Lung (tissue), 12 donors: ENCODE measurements around the gene ACTL8. TPM values are rescaled to one million over a fixed set of nuclear protein-coding genes. Genes with fewer than 3 reads are reported as not detected.
A peak's percentile ranks its signal among the peaks of the same experiment; 100 is the strongest.

Experiments
- ATAC-seq: fragments of 200-7000 bp; cut with Tn5 transposase; one replicate; pipeline ENCODE4 v1.9.1; 2020; ENCODE audit warnings: moderate number of reproducible peaks; ENCODE audit not compliant: insufficient read depth, low FRiP score
- DNase-seq, 3 donors: peaks; one replicate each; pipeline ENCODE4 v3.0.0-alpha.2; 2013 to 2017
- H3K27ac ChIP-seq, 2 donors: one replicate each; pipeline ENCODE4 v1.5.1; 2013; ENCODE audit warnings: mild to moderate bottlenecking in 2 of 2, moderate library complexity in 2 of 2, control low read depth in 1 of 2, inconsistent platforms in 1 of 2, low read depth in 1 of 2, low read length in 1 of 2
- H3K27me3 ChIP-seq, 3 donors: one replicate each; pipeline ENCODE4 v1.5.1; 2013; ENCODE audit warnings: low read length in 2 of 3; ENCODE audit not compliant: control insufficient read depth in 3 of 3, insufficient read depth in 3 of 3
- H3K36me3 ChIP-seq, 4 donors: one replicate each; pipeline ENCODE4 v1.5.1; 2013; ENCODE audit warnings: low read length in 4 of 4, mild to moderate bottlenecking in 1 of 4, moderate library complexity in 1 of 4; ENCODE audit not compliant: control insufficient read depth in 4 of 4, insufficient read depth in 4 of 4
- H3K4me1 ChIP-seq, 5 donors: one replicate each; pipeline ENCODE4 v1.5.1; 2013; ENCODE audit warnings: low read length in 5 of 5, mild to moderate bottlenecking in 2 of 5, moderate library complexity in 1 of 5; ENCODE audit not compliant: control insufficient read depth in 5 of 5, insufficient read depth in 5 of 5
- H3K4me3 ChIP-seq: one replicate; pipeline ENCODE4 v1.5.1; 2013; ENCODE audit warnings: mild to moderate bottlenecking, control low read depth, moderate library complexity
- H3K9ac ChIP-seq, 2 donors: one replicate each; pipeline ENCODE4 v1.5.1; 2013; ENCODE audit warnings: low read length in 2 of 2, control low read depth in 1 of 2; ENCODE audit not compliant: insufficient read depth in 1 of 2
- H3K9me3 ChIP-seq, 4 donors: one replicate each; pipeline ENCODE4 v1.5.1; 2013; ENCODE audit warnings: low read length in 3 of 4, mild to moderate bottlenecking in 1 of 4, moderate library complexity in 1 of 4; ENCODE audit not compliant: control insufficient read depth in 4 of 4, insufficient read depth in 3 of 4
- WGBS, 2 donors: extraction: QIAGEN DNeasy Blood & Tissue Kit; methylation state at CpG; one replicate each; pipeline ENCODE4 v1.1.7; 2013; 5-methylcytosine and 5-hydroxymethylcytosine counted together
- polyA plus RNA-seq, 2 donors: library from polyadenylated mRNA; stranded (reverse); fragments of 200-250 nt; gene quantifications; one replicate each; pipeline ENCODE4 v1.2.1, GENCODE V29; 2013
- total RNA-seq, 2 donors: library from RNA; depleted of rRNA in 1 of 2; stranded (reverse); fragments of >200 nt in 1 of 2; gene quantifications; one replicate each; pipeline ENCODE4 v1.2.1, GENCODE V29; 2014 to 2021
- TF ChIP-seq, protein P1 (sequence below): IDR thresholded peaks from 2 replicates; pipeline ENCODE4 v1.5.1; 2012; ENCODE audit warnings: mild to moderate bottlenecking; ENCODE audit errors: control extremely low read depth, extremely low read depth
- donor health status: control.
- donor health status: control.
- donor health status: Bipolar disorder and iron deficiency.
- donor health status: healthy.
- donor health status: DM: yes; HTN: yes; CAD: no.

ACTL8 gene
- total and polyA plus RNA-seq, 4 donors = not detected

DNA sequence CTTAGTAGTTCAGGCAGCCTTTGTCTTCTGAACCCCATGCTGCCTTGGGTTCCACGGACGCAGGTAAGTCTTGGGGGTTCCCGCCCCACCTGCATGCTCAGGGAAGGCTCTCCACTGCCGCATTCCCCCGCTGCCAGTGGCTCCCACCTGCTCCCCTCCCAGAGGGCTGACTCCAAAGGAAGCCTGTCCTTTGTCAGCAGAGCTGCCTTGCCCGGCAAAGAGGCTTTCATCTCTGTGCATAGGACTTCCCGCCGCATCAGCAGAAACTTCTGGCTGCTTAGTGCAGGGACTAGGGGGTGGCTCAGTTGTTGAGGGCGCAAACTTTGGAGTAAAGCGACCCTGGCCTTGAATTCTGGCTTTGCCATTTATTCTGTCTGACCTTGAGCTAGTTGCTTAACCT is 25.2 kb upstream of the ACTL8 start:
- Histone ChIP-seq H3K4me3 (no peak overlapping the region), H3K9ac (no peak overlapping the region), H3K9me3 (peaks cover 0 to 7% (median 0%) of the 10 kb centered on the region in 4 donors), H3K36me3 (no peaks in the 10 kb centered on the region), H3K27ac (no peak overlapping the region), H3K4me1 (no peaks in the 10 kb centered on the region), H3K27me3 (peaks cover 0 to 8% (median 0%) of the 10 kb centered on the region in 3 donors)
- TF ChIP-seq, protein P1, sequence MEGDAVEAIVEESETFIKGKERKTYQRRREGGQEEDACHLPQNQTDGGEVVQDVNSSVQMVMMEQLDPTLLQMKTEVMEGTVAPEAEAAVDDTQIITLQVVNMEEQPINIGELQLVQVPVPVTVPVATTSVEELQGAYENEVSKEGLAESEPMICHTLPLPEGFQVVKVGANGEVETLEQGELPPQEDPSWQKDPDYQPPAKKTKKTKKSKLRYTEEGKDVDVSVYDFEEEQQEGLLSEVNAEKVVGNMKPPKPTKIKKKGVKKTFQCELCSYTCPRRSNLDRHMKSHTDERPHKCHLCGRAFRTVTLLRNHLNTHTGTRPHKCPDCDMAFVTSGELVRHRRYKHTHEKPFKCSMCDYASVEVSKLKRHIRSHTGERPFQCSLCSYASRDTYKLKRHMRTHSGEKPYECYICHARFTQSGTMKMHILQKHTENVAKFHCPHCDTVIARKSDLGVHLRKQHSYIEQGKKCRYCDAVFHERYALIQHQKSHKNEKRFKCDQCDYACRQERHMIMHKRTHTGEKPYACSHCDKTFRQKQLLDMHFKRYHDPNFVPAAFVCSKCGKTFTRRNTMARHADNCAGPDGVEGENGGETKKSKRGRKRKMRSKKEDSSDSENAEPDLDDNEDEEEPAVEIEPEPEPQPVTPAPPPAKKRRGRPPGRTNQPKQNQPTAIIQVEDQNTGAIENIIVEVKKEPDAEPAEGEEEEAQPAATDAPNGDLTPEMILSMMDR = no peak
- ATAC-seq (no peak), DNase-seq (no peak)
- WGBS, 2 donors = 73 to 77% methylated on average over 10 of the region's 10 CpGs

DNA sequence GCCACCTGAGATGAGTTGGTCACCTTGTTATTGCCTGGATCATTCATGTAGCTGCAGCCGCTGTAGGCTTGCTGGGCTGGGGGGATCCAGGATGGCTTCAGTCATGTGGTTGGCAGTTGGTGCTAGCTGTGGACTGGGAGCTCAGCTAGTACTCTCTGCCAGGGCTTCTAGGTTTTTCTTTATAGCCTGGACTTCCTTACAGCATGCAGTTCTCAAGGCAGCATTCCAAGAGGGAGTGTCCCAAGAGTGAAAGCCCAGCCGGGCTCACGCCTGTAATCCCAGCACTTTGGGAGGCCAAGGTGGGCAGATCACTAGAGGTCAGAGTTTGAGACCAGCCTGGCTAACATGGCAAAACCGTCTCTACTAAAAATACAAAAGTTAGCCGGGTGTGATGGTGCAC is 23.7 kb upstream of the ACTL8 start:
- ATAC-seq (no peak), DNase-seq (peak in 1 of 3 donors; percentile 22)
- TF ChIP-seq, protein P1 = no peak
- Histone ChIP-seq H3K9ac (no peak overlapping the region), H3K4me1 (no peaks in the 10 kb centered on the region), H3K36me3 (no peaks in the 10 kb centered on the region), H3K27ac (no peak overlapping the region), H3K27me3 (peaks cover 0 to 8% (median 0%) of the 10 kb centered on the region in 3 donors), H3K9me3 (peaks cover 0 to 7% (median 0%) of the 10 kb centered on the region in 4 donors), H3K4me3 (no peak overlapping the region)
- 79 to 82% methylated on average over 5 of the region's 5 CpGs for WGBS, 2 donors

DNA sequence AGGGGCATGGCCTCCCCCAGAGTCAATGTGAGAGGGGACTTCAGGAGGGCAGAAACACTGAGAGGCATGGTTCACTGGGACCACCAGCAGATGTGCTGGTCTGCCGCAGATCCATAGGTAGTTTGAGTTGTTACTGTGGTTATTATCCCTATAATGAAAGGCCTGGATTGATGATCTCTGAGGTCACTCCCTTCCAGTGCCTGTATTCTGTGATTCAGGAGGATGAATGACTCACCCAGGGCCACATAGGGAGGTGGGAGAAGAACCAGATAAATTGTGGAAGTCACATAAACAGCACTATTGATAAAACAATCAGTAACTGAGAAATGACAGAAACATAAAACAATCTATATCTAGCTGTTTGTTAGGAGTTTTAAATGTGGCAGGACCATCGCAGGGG is 22.7 kb upstream of the ACTL8 start:
- 84 to 86% methylated on average over 2 of the region's 2 CpGs for WGBS, 2 donors
- Histone ChIP-seq H3K36me3 (no peaks in the 10 kb centered on the region), H3K27ac (no peak overlapping the region), H3K9ac (no peak overlapping the region), H3K4me1 (no peaks in the 10 kb centered on the region), H3K4me3 (no peak overlapping the region), H3K27me3 (peaks cover 0 to 8% (median 0%) of the 10 kb centered on the region in 3 donors), H3K9me3 (peaks cover 0 to 7% (median 0%) of the 10 kb centered on the region in 4 donors)
- DNase-seq (no peak), ATAC-seq (no peak)
- TF ChIP-seq, protein P1 = no peak

GRCh38 chr1:17733661-17734060 is 21.5 kb upstream of the ACTL8 start:
- Histone ChIP-seq H3K9ac (no peak overlapping the region), H3K27ac (no peak overlapping the region), H3K4me1 (no peaks in the 10 kb centered on the region), H3K9me3 (peaks cover 0 to 4% (median 0%) of the 10 kb centered on the region in 4 donors), H3K36me3 (no peaks in the 10 kb centered on the region), H3K27me3 (peaks cover 0 to 8% (median 0%) of the 10 kb centered on the region in 3 donors), H3K4me3 (no peak overlapping the region)
- WGBS, 2 donors = 53 to 69% methylated on average over 21 of the region's 21 CpGs
- DNase-seq (no peak), ATAC-seq (no peak)
- TF ChIP-seq, protein P1 = no peak
